ENCODE data around the gene BNIPL.

- TF ChIP-seq, protein P1, sequence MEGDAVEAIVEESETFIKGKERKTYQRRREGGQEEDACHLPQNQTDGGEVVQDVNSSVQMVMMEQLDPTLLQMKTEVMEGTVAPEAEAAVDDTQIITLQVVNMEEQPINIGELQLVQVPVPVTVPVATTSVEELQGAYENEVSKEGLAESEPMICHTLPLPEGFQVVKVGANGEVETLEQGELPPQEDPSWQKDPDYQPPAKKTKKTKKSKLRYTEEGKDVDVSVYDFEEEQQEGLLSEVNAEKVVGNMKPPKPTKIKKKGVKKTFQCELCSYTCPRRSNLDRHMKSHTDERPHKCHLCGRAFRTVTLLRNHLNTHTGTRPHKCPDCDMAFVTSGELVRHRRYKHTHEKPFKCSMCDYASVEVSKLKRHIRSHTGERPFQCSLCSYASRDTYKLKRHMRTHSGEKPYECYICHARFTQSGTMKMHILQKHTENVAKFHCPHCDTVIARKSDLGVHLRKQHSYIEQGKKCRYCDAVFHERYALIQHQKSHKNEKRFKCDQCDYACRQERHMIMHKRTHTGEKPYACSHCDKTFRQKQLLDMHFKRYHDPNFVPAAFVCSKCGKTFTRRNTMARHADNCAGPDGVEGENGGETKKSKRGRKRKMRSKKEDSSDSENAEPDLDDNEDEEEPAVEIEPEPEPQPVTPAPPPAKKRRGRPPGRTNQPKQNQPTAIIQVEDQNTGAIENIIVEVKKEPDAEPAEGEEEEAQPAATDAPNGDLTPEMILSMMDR (IDR thresholded peaks at IDR 0.05; ENCODE audit: insufficient read depth, low read length): no peak
- TF ChIP-seq GABPA (IDR thresholded peaks at IDR 0.05; ENCODE audit: low read depth): no peak
Measured at GRCh38 chr1:151048645-151049032, 12.3 kb downstream of the BNIPL start.

Data from HL-60 (cell line).